B cell (primary cell): Measurements from ENCODE around the gene NRAS.

Experiments used
- EZH2 ChIP-seq: IDR thresholded peaks from 2 replicates; pipeline ENCODE4 v1.6.1; 2012; ENCODE audit warnings: borderline replicate concordance, low read depth, mild to moderate bottlenecking, moderate library complexity, low read length; ENCODE audit not compliant: insufficient read depth, poor library complexity, severe bottlenecking
- TF ChIP-seq, protein P1 (sequence below): fragments of 200-600 bp; IDR thresholded peaks from one replicate; pipeline ENCODE4 v1.8.0; 2022; ENCODE audit warnings: antibody characterized with exemption, mild to moderate bottlenecking

DNA sequence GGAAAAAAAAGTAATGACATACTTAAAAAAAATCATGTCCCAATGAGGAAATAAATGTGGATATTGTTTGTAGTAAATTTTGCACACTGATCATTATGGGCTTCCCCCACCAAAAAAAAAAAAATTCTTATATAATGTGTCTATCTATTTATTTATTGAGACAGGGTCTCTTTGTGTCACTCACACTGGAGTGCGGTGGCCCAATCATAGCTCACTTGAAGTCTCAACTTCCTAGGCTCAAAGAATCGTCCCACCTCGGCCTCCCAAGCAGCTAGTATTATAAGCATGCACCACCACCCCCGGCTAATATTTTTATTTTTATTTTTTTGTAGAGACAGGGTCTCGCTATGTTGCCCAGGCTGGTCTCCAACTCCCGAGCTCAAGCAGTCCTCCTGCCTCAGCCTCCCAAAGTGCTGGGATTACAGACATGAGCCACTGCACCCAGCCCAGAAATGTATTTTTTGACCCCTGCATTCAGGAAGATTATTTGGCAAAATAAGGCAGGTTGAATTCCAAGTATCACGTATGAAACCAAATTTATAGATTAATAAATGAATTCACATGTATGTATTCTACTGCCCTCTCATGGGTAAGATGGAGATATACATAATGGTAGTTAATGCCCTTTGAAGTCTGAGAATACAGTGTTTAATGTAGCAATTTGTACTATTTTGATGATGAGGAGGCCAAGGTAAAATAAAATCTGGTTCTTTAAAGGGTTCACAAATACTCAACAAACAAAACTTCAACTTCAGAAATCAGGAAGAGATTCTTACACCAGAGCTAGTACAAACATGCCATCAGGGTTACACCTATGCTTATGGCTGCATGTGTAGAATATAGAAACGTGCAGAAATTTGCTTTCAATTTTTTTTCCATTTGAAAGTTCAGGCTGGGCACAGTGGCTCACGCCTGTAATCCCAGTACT lies 45.3 kb downstream of the NRAS start:
- TF ChIP-seq, protein P1, sequence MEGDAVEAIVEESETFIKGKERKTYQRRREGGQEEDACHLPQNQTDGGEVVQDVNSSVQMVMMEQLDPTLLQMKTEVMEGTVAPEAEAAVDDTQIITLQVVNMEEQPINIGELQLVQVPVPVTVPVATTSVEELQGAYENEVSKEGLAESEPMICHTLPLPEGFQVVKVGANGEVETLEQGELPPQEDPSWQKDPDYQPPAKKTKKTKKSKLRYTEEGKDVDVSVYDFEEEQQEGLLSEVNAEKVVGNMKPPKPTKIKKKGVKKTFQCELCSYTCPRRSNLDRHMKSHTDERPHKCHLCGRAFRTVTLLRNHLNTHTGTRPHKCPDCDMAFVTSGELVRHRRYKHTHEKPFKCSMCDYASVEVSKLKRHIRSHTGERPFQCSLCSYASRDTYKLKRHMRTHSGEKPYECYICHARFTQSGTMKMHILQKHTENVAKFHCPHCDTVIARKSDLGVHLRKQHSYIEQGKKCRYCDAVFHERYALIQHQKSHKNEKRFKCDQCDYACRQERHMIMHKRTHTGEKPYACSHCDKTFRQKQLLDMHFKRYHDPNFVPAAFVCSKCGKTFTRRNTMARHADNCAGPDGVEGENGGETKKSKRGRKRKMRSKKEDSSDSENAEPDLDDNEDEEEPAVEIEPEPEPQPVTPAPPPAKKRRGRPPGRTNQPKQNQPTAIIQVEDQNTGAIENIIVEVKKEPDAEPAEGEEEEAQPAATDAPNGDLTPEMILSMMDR = peak; percentile 68
- TF ChIP-seq EZH2 = no peak
